Endodermal cell (in vitro differentiated cells): Measurements from ENCODE around the gene DDAH1. TPM values are rescaled to one million over a fixed set of nuclear protein-coding genes. Genes with fewer than 3 reads are reported as not detected.
A peak's percentile ranks its signal among the peaks of the same experiment; 100 is the strongest.

Experiments
- DNase-seq: peaks from one replicate; pipeline ENCODE4 v3.0.0-alpha.2; 2017
- H3K27ac ChIP-seq: 2 replicates; pipeline ENCODE4 v1.5.1; 2013; ENCODE audit warnings: mild to moderate bottlenecking, low read depth, low read length, moderate library complexity
- H3K27me3 ChIP-seq: 2 replicates; pipeline ENCODE4 v1.6.1; 2013; ENCODE audit warnings: mild to moderate bottlenecking, low read length, moderate library complexity; ENCODE audit not compliant: insufficient read depth, control insufficient read depth, poor library complexity, severe bottlenecking
- H3K36me3 ChIP-seq: 2 replicates; pipeline ENCODE4 v1.7.0; 2013; ENCODE audit warnings: mild to moderate bottlenecking, low read length, moderate library complexity; ENCODE audit not compliant: control insufficient read depth, insufficient read depth
- H3K4me1 ChIP-seq: one replicate; pipeline ENCODE4 v1.7.0; 2013; ENCODE audit warnings: low read length; ENCODE audit not compliant: control insufficient read depth, insufficient read depth
- H3K4me3 ChIP-seq: 2 replicates; pipeline ENCODE4 v1.5.1; 2013; ENCODE audit warnings: mild to moderate bottlenecking, low read length, moderate library complexity
- H3K9ac ChIP-seq: 2 replicates; pipeline ENCODE4 v1.6.1; 2013; ENCODE audit warnings: mild to moderate bottlenecking, low read length, moderate library complexity; ENCODE audit not compliant: poor library complexity, severe bottlenecking; ENCODE audit errors: extremely low read depth
- H3K9me3 ChIP-seq: 2 replicates; pipeline ENCODE4 v1.6.1; 2013; ENCODE audit warnings: mild to moderate bottlenecking, low read length, moderate library complexity; ENCODE audit not compliant: control insufficient read depth
- H3K27ac Mint-ChIP-seq: 2 replicates; pipeline ENCODE4 v1.8.0; 2020; ENCODE audit warnings: mixed read lengths
- H3K27me3 Mint-ChIP-seq: 2 replicates; pipeline ENCODE4 v1.8.0; 2021; ENCODE audit warnings: mild to moderate bottlenecking, mixed read lengths; ENCODE audit not compliant: insufficient read depth
- H3K36me3 Mint-ChIP-seq: 2 replicates; pipeline ENCODE4 v1.8.0; 2020; ENCODE audit warnings: low read depth, mixed read lengths
- H3K4me1 Mint-ChIP-seq: 2 replicates; pipeline ENCODE4 v1.8.0; 2020; ENCODE audit warnings: mixed read lengths
- H3K4me3 Mint-ChIP-seq: 2 replicates; pipeline ENCODE4 v1.8.0; 2020; ENCODE audit warnings: mild to moderate bottlenecking, moderate library complexity, mixed read lengths
- H3K9me3 Mint-ChIP-seq: 2 replicates; pipeline ENCODE4 v1.8.0; 2020; ENCODE audit warnings: mild to moderate bottlenecking, mixed read lengths
- WGBS, 2 experiments: methylation state at CpG; one replicate each; pipeline versions ENCODE4 v1.1.5 to v1.1.7; 2013; ENCODE audit warnings: missing lambda C conversion rate in 2 of 2, mixed read lengths in 1 of 2; ENCODE audit not compliant: insufficient coverage in 1 of 2, insufficient read length in 1 of 2; 5-methylcytosine and 5-hydroxymethylcytosine counted together
- total RNA-seq, 2 donors: library from RNA; stranded (reverse); fragmentation: NEBNext Ultra II Directional in 1 of 2; extraction: Animal tissue kit (Norgen Biotek cat#: 25700) in 1 of 2; gene quantifications; 2 replicates in 1 of 2; 3 replicates in 1 of 2; pipeline ENCODE4 v1.2.1, GENCODE V29; 2021
- TF ChIP-seq, protein P1 (sequence below): fragments of 200-600 bp; sonication (generic); conservative IDR thresholded peaks from 2 replicates; pipeline ENCODE4 v1.5.0; 2021; ENCODE audit warnings: antibody characterized with exemption, mild to moderate bottlenecking

Gene DDAH1
- total RNA-seq, 2 donors from 2014 or later, result 16.3 to 22.8 TPM

DNA sequence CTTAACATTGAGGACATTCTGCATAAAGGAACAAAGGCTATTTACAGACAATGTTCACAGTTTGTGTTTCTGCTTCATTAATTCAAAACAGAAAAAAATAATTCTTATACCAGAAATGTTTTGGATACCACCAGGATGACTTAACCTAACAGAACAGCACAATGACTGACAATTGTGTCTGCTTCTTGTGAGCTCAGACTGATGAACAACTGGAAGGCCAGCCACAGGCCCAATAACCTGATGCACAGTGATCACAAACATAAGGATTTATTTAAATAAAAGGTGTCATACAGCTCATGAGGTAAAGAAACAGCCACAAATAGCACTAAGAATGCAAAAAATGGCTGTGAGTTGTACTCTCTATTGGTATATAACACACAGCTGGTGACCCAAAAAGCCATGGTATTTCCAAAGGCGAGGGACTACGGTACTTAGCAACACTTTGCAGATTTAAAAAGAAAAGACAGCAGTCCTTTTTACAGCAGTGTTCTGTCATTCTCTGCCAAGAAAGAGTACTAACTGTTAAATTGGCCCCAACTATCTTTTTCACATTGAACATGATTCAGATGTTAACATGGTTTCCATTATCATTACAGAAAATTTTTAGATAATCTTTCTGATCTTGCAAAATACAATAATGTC, 32.1 kb upstream of the DDAH1 start:
- H3K4me3 Mint-ChIP-seq, result no peak overlapping the region
- TF ChIP-seq, protein P1, sequence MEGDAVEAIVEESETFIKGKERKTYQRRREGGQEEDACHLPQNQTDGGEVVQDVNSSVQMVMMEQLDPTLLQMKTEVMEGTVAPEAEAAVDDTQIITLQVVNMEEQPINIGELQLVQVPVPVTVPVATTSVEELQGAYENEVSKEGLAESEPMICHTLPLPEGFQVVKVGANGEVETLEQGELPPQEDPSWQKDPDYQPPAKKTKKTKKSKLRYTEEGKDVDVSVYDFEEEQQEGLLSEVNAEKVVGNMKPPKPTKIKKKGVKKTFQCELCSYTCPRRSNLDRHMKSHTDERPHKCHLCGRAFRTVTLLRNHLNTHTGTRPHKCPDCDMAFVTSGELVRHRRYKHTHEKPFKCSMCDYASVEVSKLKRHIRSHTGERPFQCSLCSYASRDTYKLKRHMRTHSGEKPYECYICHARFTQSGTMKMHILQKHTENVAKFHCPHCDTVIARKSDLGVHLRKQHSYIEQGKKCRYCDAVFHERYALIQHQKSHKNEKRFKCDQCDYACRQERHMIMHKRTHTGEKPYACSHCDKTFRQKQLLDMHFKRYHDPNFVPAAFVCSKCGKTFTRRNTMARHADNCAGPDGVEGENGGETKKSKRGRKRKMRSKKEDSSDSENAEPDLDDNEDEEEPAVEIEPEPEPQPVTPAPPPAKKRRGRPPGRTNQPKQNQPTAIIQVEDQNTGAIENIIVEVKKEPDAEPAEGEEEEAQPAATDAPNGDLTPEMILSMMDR, result no peak
- peaks cover 5% of the 10 kb centered on the region for H3K9me3 Mint-ChIP-seq
- no peak overlapping the region for H3K27ac Mint-ChIP-seq
- Histone ChIP-seq H3K4me3 (no peak overlapping the region), H3K9ac (no peak overlapping the region), H3K27me3 (no peaks in the 10 kb centered on the region), H3K36me3 (no peaks in the 10 kb centered on the region), H3K9me3 (peaks cover 4% of the 10 kb centered on the region), H3K4me1 (no peaks in the 10 kb centered on the region), H3K27ac (no peak overlapping the region)
- H3K4me1 Mint-ChIP-seq, result peaks cover 5% of the 10 kb centered on the region
- H3K36me3 Mint-ChIP-seq, result no peaks in the 10 kb centered on the region
- 92 to 100% methylated on average over 2 of the region's 2 CpGs for WGBS, 2 experiments
- DNase-seq, result no peak
- peaks cover 2% of the 10 kb centered on the region for H3K27me3 Mint-ChIP-seq

GRCh38 chr1:85495556-85495955, 30.6 kb upstream of the DDAH1 start:
- H3K36me3 Mint-ChIP-seq, result no peaks in the 10 kb centered on the region
- H3K27ac ChIP-seq, result no peak overlapping the region
- H3K27me3 Mint-ChIP-seq, result no peaks in the 10 kb centered on the region
- H3K27me3 ChIP-seq, result no peaks in the 10 kb centered on the region
- H3K4me3 ChIP-seq, result no peak overlapping the region
- no peak overlapping the region for H3K4me3 Mint-ChIP-seq
- TF ChIP-seq, protein P1, result no peak
- no peak overlapping the region for H3K27ac Mint-ChIP-seq
- H3K9me3 Mint-ChIP-seq, result no peaks in the 10 kb centered on the region
- H3K4me1 ChIP-seq, result no peaks in the 10 kb centered on the region
- WGBS, 2 experiments, result 95 to 96% methylated on average over 4 to 6 of the region's 6 CpGs
- no peak overlapping the region for H3K9ac ChIP-seq
- H3K4me1 Mint-ChIP-seq, result peaks cover 4% of the 10 kb centered on the region
- no peak for DNase-seq
- no peaks in the 10 kb centered on the region for H3K9me3 ChIP-seq
- H3K36me3 ChIP-seq, result no peaks in the 10 kb centered on the region

DNA sequence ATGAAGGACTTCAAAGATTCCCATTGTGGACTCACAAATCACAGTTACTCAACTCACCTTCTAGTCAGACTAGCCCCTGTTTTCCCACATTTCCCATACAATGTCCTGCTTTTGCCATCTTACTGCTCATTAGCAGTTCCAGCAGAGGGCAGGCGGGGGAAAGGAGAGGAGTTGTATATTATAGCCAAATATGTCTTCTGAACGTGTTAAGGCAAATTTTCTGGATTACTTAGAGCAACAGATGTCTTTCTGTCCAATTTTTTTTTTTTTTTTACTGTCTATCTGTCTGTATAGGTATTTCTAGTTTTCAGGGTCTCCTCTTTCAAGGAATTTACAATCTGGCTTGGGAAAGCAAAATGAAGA, 29.9 kb upstream of the DDAH1 start:
- Histone ChIP-seq H3K9me3 (no peaks in the 10 kb centered on the region), H3K27ac (no peak overlapping the region), H3K9ac (no peak overlapping the region), H3K4me3 (no peak overlapping the region), H3K4me1 (no peaks in the 10 kb centered on the region), H3K27me3 (no peaks in the 10 kb centered on the region), H3K36me3 (no peaks in the 10 kb centered on the region)
- H3K27me3 Mint-ChIP-seq, result no peaks in the 10 kb centered on the region
- WGBS, 2 experiments, result 83 to 88% methylated on average over 1 to 2 of the region's 2 CpGs
- no peaks in the 10 kb centered on the region for H3K9me3 Mint-ChIP-seq
- H3K27ac Mint-ChIP-seq, result no peak overlapping the region
- DNase-seq, result peak; percentile 63
- TF ChIP-seq, protein P1, result peak; percentile 59
- no peak overlapping the region for H3K4me3 Mint-ChIP-seq
- H3K36me3 Mint-ChIP-seq, result no peaks in the 10 kb centered on the region
- H3K4me1 Mint-ChIP-seq, result peaks cover 4% of the 10 kb centered on the region
